ENCODE measurements around the gene LDHB. TPM values are rescaled to one million over a fixed set of nuclear protein-coding genes. Genes with fewer than 3 reads are reported as not detected.
"Not testable (repeated sequence)": the region's sequence is repeated elsewhere in the genome, so short reads cannot be mapped to it uniquely, and the experiment has no call there.

Gene LDHB
- total RNA-seq, 2 donors from 2014 or later = 249 to 280 TPM

DNA sequence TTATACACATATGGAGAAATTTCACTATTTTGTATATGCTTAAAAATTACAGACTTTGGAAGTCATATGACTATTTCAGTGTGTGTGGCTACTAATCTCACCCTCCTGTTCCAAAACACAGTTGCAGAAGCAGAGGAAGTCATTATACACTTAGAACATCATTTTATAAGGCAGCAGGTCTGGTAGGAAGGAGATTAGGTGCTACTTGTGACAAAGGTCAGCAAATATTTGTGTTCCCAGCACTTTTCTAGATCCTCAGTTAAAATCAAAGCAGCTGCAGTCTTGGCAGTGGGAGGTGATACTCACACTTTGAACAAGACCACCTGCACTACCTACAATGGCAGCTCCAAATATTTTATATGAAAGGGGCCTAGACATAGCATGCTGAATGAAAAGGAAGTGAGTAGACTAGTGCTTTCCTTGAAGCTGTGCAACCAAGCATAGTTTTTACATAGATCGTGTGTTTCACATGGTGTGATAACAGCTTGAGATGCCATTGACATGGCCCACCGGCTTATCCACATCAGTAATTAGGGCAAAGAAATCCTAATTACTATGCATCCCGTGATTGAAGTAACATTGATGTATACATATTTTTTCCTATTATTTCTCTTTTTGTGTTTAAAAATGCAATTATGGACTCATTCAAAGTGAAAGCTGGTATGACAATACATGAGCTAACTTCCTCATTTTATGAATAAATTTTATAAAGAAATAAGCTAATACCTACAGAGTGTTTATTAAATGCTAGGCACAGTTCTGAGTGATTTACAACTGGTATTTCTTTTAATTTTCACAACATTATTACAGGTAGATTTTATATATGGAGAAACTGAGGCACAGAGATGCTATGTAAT, 58.3 kb downstream of the LDHB start:
- Histone ChIP-seq H3K27me3 (replicated peaks; ENCODE audit: insufficient read depth) (no peaks in the 10 kb centered on the region), H3K4me3 (no peak overlapping the region), H3K9me3 (no peaks in the 10 kb centered on the region), H3K27ac (no peak overlapping the region), H3K36me3 (no peaks in the 10 kb centered on the region), H3K4me1 (replicated peaks) (no peaks in the 10 kb centered on the region)
- DNase-seq (ENCODE audit: low spot score) = no peak
- intact Hi-C loops (cut with DNase I) = no loop called here
- TF ChIP-seq POLR2AphosphoS5 (IDR thresholded peaks at IDR 0.05) (no peak), POLR2A (IDR thresholded peaks at IDR 0.05) (no peak)
- TF ChIP-seq, protein P1, sequence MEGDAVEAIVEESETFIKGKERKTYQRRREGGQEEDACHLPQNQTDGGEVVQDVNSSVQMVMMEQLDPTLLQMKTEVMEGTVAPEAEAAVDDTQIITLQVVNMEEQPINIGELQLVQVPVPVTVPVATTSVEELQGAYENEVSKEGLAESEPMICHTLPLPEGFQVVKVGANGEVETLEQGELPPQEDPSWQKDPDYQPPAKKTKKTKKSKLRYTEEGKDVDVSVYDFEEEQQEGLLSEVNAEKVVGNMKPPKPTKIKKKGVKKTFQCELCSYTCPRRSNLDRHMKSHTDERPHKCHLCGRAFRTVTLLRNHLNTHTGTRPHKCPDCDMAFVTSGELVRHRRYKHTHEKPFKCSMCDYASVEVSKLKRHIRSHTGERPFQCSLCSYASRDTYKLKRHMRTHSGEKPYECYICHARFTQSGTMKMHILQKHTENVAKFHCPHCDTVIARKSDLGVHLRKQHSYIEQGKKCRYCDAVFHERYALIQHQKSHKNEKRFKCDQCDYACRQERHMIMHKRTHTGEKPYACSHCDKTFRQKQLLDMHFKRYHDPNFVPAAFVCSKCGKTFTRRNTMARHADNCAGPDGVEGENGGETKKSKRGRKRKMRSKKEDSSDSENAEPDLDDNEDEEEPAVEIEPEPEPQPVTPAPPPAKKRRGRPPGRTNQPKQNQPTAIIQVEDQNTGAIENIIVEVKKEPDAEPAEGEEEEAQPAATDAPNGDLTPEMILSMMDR (IDR thresholded peaks at IDR 0.05) = no peak
- 87% methylated on average over 3 of the region's 3 CpGs for WGBS

DNA sequence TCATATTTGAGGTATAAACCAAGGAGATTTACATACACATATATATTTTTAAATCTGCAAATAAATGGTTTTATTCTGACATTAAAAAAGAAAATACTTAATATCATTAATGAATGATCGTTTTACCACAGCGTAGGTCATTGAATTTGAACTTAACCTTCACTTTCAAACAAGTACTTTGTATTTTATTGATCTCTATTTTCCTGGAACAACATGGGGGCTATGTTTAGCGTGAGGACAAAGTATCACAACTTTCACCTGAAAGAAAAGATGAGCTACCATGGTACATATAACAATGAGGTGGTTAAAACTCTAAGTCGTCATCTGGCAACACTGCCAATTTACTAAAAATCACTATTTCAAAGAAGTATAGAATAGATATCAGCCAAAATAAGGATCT, 59.0 kb downstream of the LDHB start:
- no peak for DNase-seq (ENCODE audit: low spot score)
- intact Hi-C loops (cut with DNase I) = no loop called here
- H3K4me1 ChIP-seq (replicated peaks) = no peaks in the 10 kb centered on the region
- 90% methylated on average over 4 of the region's 4 CpGs for WGBS
- H3K4me3 ChIP-seq = no peak overlapping the region
- no peak for TF ChIP-seq POLR2AphosphoS5 (IDR thresholded peaks at IDR 0.05)
- TF ChIP-seq, protein P1 (IDR thresholded peaks at IDR 0.05) = no peak
- no peak for TF ChIP-seq POLR2A (IDR thresholded peaks at IDR 0.05)
- H3K27ac ChIP-seq = no peak overlapping the region
- H3K27me3 ChIP-seq (replicated peaks; ENCODE audit: insufficient read depth) = no peaks in the 10 kb centered on the region
- no peaks in the 10 kb centered on the region for H3K9me3 ChIP-seq
- no peaks in the 10 kb centered on the region for H3K36me3 ChIP-seq

DNA sequence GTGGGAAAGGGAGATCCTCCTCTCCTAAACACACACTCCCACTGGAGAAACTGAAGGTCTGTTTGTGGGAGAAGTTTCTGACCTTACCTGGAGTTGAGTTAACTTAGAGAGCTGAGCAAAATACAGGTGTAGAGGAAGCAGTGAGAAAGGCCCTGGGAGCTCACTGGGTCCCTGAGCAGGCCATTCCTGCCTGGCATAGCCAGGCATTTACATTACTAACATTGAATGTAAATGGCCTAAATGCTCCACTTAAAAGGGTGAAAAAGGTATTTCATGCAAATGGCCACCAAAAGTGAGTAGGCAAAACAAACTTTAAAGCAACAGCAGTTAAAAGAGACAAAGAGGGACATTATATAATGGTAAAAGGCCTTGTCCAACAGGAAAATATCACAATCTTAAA, 62.3 kb downstream of the LDHB start:
- H3K9me3 ChIP-seq; H3K27ac ChIP-seq; H3K4me1 ChIP-seq (replicated peaks); H3K36me3 ChIP-seq; DNase-seq (ENCODE audit: low spot score); intact Hi-C loops (cut with DNase I); H3K4me3 ChIP-seq; H3K27me3 ChIP-seq (replicated peaks; ENCODE audit: insufficient read depth): not testable (repeated sequence)

DNA sequence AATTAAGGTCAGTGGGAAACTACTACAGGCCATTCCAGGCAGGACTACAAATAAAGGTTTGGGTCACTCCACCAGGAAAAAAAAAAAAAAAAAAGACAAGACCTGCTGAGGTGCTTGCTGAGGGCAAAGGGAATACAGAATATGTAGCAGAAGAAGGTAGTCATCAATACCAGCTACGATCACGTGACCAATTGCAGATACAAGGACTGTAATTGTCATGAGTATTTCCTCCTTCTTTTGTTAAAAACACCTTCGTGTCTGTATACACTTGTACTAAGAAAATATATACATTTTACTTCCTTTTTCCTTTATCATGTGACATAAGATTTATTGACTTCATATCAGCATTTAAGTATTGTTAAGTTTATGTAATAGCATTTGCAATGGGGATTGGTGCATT, 72.2 kb downstream of the LDHB start:
- Histone ChIP-seq H3K4me3 (no peak overlapping the region), H3K4me1 (replicated peaks) (no peaks in the 10 kb centered on the region), H3K27me3 (replicated peaks; ENCODE audit: insufficient read depth) (no peaks in the 10 kb centered on the region), H3K9me3 (no peaks in the 10 kb centered on the region), H3K27ac (no peak overlapping the region), H3K36me3 (no peaks in the 10 kb centered on the region)
- intact Hi-C loops (cut with DNase I) = no loop called here
- DNase-seq (ENCODE audit: low spot score) = no peak
- WGBS = 79% methylated on average over 3 of the region's 3 CpGs
- TF ChIP-seq POLR2AphosphoS5 (IDR thresholded peaks at IDR 0.05) (no peak), POLR2A (IDR thresholded peaks at IDR 0.05) (no peak)
- TF ChIP-seq, protein P1 (IDR thresholded peaks at IDR 0.05) = no peak

Other genes with a start within 250 kb of the LDHB start
- gene PYROXD1, start 220.2 kb downstream of the LDHB start, total RNA-seq = 10 to 100 TPM; 19.0 to 27.5 TPM
- gene RECQL, start 156.2 kb downstream of the LDHB start, total RNA-seq = 10 to 100 TPM; 19.8 to 23.3 TPM
- gene GOLT1B, start 156.1 kb downstream of the LDHB start, total RNA-seq = 10 to 100 TPM; 13.9 to 21.0 TPM
- gene SPX, start 131.5 kb downstream of the LDHB start, total RNA-seq = under 1 TPM in 1 of 2 donors, not detected in 1; 0.51 TPM
- gene GYS2, start 53.0 kb downstream of the LDHB start, total RNA-seq = not detected
- gene KCNJ8, start 116.9 kb upstream of the LDHB start, total RNA-seq = 10 to 100 TPM in 1 of 2 donors, 1 to 10 TPM in 1; 9.2 to 10.3 TPM